NCI-H187 treated with DMSO at 0.1 percent for 48 hours (cell line): ENCODE results near the gene PTGDR.
A peak's percentile ranks its signal among the peaks of the same experiment; 100 is the strongest.

Source experiments
- DNase-seq: peaks from one replicate; lab custom pipeline; 2025; lab: John Stamatoyannopoulos, UW

The PTGDR gene

DNA sequence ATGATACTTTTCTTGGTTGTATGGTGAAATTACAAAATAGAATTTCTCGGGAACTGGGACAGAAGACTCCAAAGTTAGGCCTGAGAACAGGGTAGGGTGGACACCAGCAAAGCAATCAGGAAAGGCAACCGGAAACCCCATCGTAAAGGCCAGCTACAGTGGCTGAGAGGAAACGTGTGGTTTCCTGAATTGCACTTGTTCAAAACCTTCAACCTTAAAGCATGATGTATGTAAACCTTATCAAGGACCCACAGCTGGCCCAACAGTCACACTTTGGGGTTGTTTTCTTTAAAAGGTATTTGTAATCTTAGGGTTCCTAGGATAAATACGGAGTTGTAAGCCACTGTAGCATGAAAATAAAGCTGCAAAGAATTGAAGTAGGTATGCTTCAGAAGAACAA, 2.2 kb upstream of the PTGDR start:
- DNase-seq: no peak

DNA sequence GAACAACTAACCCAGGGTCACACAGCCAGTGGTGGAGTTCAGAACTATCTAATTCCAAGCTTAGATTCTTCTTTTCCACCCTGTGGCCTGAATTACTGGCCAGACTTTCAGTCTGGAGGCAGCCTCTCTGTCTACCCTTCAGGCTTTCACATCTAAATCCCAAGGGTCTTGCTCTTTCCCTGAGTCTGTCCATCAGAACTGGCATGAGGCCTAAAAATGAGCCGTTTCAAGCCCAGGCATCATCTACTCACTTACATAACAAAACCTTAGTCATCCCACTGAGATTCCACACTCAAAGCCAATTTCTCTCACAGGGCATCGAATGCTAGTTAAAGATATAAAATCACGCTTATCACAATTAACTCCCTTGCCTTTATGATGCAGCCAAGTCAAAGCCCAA, 1.3 kb upstream of the PTGDR start:
- DNase-seq: no peak

DNA sequence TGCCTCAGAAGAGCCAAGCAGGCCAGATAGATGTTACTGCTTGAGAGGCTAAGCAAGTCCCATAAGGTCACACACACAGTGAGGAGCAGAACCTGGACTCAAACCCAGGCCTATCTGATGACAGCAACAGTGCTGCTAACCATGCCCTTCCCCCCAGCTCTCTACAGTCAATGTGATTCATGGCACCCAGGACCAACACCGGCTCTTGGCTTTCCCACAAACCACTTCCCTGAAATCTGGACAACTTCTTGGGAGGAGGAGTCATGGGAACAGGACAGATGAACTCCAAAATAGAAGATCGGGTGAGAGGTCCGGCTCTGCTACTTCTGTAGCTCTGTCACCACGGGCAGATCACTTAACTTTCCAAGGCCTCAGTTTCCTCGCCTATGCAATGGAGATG, 716 bp upstream of the PTGDR start:
- DNase-seq: no peak

DNA sequence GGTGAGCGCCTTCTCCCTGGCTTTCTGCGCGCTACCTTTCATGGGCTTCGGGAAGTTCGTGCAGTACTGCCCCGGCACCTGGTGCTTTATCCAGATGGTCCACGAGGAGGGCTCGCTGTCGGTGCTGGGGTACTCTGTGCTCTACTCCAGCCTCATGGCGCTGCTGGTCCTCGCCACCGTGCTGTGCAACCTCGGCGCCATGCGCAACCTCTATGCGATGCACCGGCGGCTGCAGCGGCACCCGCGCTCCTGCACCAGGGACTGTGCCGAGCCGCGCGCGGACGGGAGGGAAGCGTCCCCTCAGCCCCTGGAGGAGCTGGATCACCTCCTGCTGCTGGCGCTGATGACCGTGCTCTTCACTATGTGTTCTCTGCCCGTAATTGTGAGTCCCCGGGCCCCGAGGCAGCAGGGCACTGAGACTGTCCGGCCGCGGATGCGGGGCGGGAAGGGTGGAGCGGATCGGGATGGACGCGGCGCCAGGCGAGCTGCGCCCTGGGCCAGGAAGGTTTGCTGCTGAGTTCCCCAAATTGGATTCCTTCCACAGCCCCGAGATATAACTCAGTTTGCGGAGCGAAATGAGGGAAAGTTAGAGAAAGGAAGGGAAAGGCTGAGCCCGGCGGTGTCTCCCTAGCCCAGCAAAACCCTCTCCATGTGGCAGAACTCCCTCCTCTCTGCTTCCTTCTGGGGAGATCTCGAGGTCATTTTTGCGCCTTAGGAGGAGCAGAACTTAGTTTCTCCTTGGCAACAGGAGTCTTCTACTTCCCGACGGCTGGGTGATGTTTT, 972 bp downstream of the PTGDR start:
- DNase-seq: no peak

DNA sequence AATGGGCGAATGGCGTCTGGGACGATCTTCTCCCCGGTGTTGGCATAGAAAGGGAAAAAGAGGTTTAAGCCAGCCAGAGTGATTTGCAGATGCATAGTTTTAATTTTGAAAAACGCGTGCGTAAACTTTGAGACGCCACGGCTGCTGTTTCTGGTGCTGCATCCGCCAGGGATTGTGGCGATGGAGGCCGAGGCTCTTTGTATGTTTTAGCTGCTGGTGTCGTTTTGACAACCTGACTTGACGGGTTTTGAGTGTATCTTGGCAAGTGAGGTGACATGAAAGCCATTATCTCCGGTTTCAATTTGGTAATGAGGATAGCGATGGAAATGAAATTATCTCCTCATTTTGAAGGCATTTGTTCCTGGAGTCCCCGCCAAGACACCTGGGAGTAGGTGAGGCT, 1.6 kb downstream of the PTGDR start:
- no peak for DNase-seq

DNA sequence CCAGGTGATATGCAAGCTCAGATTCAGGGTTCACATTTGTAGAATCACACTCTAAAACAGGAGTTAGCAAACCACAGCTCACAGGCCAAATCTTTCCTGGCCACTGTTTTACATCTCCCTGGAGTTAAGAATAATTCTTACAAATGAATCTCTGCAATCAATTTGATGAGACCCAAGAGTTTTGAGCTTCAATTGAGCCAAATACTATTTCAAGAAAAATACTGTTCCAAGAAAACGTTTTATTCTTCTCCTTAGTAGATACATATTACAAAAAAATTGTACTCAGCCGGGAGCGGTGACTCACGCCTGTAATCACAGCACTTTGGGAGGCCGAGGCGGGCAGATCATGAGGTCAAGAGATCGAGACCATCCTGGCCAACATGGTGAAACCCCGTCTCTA, 2.5 kb downstream of the PTGDR start:
- DNase-seq: no peak

DNA sequence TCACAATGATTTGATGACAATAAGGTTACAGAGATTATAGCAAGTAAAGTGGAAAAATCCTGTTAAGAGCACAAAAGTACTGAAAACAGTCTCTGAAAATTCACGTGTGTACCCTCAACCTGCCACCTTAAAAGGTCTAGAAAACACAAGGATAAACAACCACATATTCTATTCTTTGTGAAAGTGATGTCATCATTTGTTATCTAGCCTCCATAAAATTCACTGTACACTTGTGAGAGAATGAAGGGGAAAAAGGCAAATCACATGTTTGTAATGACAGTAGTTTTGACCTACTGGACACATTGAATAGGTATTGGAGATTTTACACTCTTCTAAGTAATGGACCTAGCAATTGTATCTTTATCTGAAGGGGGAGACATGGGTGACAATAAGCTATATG, 4.0 kb downstream of the PTGDR start:
- no peak for DNase-seq

DNA sequence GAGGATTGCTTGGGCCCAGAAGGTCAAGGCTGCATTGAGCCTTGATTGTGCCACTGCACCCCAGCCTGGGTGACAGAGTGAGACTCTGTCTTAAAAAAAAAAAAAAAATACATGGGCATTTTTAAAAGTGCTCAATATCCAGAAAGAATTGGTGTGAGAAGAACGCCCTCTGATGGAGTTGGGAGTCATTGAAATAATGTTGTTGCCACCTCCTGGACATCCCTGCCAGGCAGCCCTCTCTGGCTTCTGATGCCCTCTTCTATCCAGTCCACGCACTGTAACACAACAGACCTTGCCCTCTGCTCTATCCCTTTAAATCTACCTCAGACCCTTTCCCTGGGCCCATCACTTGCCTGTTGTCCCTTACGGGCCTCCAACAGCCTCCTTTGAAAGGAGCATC, 4.9 kb downstream of the PTGDR start:
- DNase-seq: no peak

DNA sequence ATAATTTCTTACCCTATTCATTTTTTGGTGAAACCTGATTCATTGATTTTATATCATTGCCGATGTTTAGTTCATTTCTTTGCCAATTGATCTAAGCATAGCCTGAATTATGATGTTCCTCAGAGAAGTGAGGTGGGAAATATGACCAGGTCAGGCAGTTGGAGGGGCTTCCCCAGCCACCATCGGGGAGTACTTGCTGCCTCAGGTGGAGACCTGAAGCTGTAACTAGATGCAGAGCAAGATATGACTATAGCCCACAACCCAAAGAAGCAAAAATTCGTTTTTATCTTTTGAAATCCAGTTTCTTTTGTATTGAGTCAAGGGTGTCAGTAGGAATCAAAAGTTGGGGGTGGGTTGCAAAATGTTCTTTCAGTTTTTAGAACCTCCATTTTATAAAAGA, 7.9 kb downstream of the PTGDR start:
- DNase-seq: no peak

DNA sequence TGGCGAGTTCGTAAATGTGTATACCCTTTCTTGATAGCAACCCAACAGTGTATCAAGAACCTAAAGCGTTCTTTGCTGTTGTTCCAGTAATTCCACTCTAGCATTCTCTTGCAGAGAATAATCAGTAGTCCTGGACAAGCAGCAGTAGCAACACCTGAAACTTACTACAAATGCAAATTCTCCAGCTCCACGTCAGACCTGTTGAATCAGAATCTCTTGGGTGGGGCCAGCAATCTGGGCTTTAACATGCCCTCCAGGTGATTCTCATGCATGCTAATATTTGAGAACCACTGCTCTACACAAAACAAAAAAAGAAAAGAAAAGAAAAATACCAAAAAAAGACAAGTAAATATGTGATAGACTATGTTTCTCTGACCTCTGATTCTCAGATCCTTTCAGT, 10.1 kb downstream of the PTGDR start:
- DNase-seq: no peak

DNA sequence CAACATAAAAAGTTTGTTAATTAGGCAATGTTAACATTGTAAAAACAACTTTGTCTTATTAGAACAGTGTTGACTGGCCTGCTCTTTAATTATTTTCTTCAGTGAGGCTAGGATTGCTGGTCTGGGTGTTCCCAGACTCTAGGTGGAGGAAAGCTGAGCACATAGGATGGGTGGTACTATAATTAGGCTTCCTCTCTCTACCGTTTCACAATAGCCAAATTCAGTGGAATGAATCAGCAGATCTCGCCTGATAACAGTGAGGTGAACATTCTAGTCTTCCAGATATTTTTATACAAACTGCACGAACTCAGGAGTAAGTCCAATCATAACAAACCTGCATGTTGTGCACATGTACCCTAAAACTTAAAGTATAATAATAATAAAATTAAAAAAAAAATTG, 11.9 kb downstream of the PTGDR start:
- no peak for DNase-seq

DNA sequence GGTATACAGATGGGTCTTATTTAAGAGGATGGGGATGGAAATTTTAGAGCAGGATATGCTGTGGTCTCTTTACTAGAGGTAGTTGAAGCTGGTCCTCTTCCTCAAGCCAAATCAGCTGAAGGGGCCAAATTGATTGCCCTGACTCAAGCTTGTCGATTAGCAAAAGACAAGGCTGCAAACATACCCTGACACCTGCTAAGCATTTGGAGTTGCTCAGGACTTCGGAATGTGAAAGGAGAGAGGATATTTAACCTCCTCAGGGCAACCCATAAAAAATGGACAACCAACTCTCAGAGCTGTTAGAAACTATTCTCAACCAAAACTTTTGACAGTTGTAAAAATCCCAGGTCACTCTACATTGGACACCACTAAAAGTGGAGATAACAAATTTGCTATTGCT, 15.6 kb downstream of the PTGDR start:
- no peak for DNase-seq

DNA sequence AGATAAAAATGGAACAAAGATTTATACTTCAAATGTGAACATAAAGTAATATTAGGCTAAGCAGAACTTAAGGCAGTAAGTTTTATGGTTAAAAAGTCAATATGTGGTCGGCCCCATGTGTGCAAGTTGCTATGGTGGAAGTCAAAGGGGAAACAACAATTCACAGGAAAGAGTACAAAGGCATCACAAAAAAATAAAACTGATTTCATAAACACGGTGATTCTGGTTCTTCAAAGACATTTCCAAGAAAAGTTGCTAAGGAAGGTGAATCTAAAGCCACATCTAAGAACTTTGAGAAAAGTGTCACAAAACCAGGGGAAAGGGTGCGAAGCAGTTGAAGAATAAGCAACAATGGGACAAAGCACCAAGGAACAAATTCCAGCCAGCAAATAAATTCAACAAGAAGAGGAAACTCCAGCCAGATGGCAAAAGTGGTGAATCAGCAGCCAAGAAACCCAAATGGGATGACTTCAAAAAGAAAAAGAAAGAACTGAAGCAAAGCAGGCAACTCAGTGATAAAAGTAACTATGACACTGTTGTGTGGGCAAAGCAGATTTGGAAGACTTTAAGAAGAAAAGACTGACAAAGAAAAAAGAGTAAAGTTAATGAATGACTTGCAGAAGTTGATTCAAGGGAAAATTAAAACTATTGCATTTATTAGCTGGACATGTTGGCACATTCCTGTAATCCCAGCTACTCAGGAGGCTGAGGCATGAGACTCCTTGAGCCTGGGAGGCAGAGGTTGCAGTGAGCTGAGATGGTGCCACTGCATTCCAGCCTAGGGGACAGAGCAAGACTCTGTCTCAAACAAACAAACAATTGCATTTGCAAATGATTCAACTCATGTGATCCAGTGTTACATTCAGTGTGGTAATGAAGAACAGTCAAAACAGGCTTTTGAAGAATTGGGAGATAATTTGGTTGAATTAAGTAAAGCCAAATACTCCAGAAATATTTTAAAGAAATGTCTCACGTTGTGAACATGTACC, 19.5 kb downstream of the PTGDR start:
- DNase-seq: no peak

DNA sequence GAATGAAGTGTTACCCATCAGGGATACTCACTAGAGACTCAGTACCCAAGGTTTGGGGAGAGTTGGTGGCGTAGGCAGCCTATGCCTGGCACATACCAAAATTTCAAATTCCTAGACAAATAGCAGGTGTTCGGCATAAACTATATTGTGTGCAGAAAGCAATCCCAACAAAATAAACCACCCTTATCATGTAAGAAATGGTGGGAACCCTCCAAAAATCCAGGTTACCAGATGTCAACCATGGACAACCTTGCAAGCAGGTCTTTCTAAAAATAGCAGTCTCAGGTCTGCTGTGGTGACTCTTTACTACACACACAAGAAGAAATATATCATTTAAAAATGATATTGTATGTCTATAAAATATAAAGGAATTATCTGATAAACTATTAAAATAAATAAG, 28.9 kb downstream of the PTGDR start:
- DNase-seq: no peak

DNA sequence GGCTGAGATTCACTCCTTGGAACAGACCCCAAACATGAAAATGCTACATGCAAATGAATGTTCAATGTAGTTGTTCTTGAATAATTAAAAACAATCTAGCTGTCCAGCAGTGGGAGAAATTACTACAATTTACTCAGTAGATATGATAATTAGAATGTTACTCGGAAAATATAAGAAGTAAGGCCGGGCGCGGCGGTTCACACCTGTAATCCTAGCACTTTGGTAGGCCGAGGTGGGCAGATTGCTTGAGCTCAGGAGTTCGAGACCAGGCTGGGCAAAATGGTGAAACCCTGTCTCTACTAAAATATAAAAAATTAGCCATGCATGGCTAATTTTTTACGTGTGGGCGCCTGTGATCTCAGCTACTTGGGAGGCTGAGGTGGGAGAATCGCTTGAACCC, 31.3 kb downstream of the PTGDR start:
- no peak for DNase-seq

DNA sequence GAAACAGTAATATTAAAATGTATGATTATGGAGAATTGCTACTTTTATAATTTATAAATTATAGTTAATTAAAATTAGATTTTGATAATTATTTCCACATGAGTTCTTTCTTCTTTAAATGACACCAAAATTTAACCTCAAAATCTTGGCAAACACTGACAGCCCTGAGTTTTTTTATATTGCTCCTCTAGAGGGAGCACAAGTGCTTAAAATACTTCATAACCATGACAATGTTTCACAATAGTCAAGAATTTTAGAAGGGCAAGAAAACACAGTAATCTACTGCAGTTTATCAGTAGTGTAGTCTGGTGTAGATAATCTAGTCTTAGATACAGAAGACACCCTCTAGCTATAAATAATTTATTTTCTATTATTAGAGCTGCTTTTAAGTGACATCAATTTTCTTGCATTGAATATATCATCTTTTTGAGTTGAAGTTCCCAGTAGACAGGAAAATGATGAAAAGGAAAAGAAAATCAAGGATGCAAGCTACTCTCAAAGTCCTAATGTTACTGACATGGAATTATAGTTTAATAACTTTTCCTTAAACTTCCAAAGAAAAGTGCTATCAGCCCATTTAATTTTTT, 32.3 kb downstream of the PTGDR start:
- DNase-seq: peak; percentile 23

DNA sequence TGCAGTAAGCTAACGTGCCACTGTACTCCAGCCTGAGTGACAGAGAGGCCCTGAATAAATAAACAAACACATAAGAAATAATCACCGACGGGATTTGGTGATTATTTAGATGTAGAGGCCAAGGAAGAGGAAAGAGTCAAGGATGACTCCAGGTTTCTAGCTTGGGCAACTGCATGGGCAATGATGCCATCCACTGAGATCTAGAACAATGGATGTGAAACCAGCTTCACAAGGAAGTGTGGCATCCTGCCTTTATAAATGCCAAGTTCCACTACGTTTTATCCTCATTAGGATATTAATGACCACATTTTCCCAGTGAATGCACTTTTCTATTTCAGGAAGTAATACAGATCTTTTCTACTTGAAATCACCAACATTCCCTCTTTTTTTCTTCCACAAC, 35.7 kb downstream of the PTGDR start:
- DNase-seq: no peak

DNA sequence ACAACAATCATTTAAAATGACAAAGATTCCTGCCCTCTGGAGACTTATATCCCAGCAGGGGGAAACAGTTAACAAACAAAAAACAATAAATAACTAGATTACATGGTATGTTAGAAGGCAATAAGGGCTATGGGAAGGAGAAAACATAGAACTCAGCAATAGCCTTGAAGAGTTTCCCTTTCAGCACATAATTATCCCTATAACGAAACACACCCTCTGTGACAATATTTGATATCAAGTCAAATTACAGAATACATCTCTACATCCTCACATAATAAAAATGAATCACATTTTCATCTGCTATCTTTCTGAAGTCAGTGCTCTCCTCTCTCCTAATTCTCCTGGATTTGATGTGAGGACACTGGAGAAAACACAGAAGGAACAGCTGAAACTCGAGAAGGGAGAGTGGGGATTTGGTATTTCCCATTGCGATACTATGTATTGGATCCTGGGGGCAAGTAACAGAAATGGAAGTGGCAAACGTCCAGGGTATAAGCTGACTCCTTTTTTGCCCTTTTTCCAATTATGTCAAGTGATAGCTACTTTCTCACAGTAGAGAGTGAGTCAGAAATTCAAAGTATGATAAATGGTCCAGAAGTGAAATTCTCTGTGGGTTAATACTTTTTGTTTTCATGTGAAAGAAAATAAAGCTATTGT, 36.9 kb downstream of the PTGDR start:
- DNase-seq: no peak

DNA sequence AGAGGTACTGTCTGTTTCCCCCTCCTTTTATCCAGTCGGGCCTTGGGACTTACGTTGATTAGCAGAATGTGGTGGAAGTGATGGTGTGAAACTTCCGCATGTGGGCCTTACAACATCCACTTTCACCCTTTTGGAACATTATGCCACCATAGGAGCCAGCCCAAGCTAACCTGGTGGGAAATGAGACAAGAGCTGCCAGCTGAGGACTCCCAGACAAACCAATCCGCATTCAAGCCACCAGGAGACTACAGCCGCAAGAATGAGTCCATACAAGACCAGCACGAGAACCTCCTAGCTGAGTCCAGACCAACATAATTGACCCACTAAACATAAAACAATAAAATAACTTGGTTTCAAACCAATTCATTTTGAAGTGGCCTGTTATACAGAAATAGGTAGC, 37.5 kb downstream of the PTGDR start:
- DNase-seq: no peak

DNA sequence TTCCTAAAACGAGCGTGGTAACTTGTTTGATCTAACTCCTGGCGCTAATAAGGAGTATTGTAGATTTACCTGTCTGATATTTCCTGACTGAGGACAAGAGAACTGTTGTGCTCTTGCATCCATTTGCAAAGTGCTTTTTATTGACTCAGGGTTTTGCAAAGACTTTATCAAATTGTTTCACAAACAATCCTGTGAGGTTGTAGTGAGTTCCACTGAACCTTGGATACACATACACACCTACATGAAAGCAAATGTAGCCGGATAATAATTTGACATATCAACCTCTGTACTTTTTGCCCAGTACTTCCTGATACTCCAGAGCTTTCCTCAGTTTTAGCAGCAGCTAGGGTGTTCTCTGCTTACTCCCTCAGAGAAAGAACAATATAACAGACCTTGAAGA, 39.9 kb downstream of the PTGDR start:
- no peak for DNase-seq

DNA sequence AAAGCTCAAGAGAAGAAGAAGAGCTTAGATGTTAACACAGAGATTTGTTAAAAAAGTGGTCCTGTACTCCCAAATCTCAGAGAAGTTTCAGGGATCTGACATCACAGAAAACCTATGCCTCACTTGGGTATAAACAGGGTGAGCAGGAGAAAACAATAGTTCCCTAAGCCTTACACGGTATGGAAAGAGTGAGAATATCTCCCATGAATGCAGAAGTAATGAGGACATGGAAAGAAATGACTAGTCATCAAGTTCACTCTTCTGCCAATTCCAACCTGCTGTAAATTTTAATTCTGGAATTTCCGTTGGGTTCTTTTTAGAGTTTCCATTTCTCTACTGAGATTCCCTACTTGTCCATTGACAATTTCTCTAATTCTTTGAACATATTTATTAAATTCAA, 40.4 kb downstream of the PTGDR start:
- DNase-seq: no peak

DNA sequence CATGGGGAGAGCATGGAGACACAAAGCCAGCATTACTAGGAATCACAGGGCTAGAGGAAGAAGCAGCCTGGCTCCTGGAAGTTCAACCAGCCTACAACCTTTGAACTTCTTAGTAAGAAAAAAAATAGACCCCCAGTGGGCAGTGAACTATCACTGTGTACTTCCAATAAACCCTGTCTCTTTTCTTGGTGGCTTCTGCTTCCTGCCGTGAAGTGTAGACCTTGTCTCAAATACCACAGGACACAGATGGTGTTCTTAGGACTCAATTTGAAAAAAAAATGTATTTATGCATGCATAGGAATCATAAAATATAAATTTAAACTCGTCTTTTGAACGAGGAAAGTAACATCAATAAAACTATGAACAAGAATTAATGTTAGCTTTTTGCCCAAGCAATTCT, 43.0 kb downstream of the PTGDR start:
- no peak for DNase-seq
